ENCODE results near the gene KLHL35.
A peak's percentile ranks its signal among the peaks of the same experiment; 100 is the strongest.

Gene KLHL35

DNA sequence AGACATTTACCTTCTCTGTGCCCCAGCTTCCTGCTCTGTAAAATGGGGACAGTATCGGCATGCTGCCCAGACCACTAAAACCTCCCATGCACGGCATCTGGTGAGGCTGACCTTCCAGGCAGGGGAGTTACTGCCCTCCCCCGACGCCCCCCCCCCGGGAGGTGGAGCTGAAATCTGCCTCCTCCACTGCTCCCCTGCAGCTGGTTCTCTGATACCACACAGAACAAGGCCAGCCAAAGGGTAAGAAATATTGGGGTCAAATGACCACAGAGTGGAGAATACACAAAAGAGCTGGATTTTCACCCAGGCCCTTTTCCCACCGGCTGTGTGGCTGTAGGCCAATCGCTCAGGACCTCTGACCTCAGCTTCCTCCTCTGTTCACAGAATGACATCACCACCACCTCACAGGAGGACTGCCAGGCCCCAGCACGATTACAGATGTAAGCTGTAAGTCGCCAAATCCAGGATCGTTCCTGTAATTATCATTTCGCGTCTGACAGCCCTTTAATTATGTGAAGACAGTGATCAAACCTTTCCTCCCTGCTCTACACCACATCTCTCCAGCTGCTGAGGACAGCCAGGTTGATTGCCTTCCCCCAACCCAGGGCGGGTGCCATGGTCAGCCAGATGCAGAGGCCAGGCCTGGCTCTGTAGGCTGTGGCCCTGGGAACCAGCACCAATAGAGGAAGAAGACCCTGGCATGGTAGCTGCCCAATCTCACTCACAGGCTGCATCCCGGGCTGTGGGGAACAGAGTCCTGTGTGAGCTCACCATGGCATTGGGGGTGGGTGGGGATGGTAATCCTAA is 35.7 kb upstream of the KLHL35 start:
- no peak for DNase-seq

- DNase-seq: no peak
These were observed 34.9 kb upstream of the KLHL35 start for GRCh38 chr11:75467881-75468280.

DNA sequence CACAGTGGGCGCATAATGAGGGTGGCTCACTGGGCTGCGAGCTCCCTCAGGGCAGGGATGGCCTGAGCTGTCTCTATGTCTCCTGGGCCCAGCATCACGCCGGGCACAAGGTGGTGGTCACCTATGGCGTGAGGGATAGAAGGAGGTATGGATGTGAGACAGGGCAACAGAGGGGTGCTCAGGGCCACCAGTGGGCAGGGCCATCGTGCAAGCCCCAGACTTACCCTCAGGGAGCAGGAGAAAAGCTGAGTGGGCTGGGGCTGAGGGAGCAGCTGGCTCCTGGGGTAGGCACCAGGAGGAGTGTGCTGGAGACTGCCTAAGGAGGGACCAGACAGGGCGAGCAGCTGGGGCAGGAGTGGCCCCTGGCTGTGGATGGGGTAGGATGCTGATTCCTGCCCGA is 34.3 kb upstream of the KLHL35 start:
- no peak for DNase-seq

GRCh38 chr11:75465701-75466531 is 32.9 kb upstream of the KLHL35 start:
- DNase-seq: no peak

- DNase-seq: no peak
These were observed 30.2 kb upstream of the KLHL35 start for GRCh38 chr11:75463106-75463774.

- no peak for DNase-seq
These were observed 29.2 kb upstream of the KLHL35 start for GRCh38 chr11:75462117-75462653.

- no peak for DNase-seq
These were observed 28.1 kb upstream of the KLHL35 start for GRCh38 chr11:75461151-75461550.

DNA sequence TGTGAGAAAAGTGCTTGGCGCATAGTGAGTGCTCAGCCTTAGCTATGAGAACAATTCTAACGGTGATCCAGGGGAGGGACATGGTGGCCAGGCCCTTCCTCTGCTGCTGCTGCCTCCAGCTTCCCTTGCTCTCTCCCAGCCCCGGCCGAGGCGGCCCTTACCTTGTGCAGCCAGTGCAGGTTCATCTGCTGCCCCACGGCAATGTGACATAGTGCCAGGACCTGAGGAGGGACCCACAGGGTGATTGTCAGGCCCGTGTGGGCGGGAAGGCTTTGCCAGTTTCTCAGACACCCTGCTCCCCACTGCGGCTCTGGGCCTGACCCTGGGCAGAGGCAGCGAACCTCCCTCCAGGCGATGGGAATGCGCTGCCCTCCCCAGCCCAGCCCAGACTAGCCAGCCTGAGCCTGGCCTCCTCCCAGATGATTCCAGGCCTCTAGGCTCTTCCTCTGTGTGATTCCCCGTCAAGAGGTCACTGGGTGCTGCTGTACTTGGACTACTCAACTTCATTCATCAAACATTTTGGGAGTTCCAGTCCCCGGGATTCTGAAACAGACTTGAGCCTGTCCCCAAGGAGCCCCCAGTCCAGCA is 23.7 kb upstream of the KLHL35 start:
- no peak for DNase-seq

DNA sequence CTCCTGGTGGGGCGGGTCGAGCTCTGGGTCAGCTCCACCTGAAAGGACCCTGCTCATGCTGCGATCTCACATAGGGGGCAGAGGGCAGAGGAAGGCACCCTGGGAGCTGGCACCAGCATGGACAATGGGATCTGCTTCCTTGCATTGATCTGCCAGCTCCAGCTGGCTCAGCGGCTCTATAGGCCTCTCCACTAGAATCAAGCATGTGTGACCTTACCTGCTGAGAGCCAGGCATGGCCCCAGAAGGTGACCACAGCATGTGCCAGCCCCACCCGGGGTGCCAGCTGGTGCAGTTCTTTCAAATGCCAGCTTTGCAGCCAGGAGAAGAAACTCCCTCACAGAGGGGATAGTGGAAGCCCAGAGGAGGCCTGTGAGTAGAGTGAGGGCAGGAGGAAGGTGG is 22.0 kb upstream of the KLHL35 start:
- no peak for DNase-seq

DNA sequence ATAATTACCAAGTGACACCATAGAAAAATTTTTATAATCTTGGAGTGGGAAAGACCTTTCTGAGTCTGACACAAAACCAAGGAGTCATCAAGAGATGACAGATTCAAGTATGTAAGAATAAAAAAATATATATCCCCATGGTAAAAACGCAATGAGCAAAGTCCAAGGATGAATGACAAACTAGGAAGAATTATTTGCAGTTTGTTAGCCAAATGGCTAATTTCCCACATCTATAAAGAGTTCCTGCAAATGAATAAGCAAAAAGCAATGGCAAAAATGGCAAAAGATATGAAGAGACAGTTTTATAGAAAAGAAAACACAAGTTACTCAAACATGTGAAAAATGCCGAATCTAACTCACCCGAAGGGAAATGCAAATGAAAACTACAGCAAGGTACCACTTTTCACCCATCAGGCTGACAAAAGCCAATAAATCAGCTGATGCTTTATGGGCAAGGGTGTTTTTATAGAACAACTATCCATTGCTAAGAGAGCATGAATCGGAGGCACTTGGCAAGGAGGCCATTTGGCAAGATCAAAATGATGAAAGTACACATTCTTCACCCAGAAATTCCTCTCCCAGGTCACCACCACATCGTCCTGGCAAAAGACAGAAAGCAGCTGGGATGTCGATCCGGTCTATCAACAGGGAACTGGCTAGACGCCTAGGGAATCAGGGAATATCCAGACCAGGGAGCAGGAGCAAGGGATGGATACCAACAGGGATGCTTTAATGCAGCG is 21.1 kb upstream of the KLHL35 start:
- DNase-seq: no peak

DNA sequence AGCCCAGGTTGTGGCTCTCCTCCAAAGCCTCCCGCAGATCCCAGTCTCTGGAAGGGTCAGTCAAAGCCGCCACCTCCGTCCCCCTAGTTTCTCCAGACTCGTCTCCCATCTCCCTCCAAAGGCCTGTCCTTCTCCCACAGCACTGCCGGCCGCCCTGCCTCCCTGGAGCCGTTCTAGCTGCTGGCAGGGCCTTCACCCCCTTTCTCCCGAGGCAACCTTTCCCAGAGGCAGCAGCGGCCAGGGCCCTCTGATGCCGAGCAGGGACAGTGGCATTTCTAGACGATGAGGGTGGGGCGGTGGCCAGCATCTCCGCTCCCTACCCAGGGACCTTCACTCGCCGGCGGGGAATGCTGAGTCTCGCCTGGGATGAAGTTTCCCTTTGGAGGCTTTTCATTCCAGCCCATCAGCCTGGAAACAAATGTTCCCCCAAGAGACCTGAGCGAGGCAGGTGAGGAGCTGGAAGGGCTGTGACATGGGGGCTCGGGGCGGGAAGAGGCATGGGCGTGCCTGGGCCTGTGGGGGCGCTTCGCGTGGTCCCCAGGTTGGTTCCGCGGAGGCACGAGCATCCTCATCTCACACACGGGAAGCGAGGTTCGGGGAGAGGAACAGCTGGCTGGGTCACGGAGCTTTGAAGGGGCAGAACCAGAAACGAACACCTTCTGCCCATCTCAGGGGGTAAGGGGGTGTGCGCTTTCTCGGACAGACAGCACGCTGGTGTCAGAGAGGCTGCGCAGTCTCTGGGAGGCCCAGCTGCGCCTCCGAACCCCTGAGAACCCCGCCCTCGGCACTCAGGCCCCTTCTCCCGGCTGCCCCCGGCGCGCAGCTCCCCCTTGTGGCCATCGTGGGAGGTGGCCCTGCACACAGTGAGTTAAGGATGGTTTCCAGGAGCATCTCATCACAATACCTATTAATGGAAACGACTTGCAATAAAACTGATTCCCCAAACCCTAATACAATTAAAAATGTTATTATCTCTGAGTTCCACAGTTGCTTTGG is 18.1 kb upstream of the KLHL35 start:
- DNase-seq: peak; percentile 56

DNA sequence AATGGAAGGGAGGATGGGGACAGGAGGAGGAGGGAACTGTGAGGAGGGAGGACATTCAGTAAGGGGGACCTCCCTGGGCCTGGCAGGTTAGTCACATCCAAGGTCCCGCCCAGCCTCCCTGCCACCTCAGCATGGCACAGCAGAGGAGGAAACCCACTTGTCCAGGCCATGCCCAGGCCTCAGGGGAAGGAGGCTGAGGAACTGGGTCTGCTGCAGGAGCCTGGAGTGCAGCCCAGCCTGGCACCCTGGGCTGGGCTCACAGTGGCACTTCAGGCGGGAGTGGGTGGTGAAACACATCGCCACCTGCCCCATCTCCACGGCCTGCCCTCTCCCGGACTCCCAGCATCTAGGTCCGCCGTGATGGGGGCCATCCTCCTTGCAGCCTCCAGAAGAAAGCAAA is 17.2 kb upstream of the KLHL35 start:
- DNase-seq: no peak

GRCh38 chr11:75449776-75450175 is 16.8 kb upstream of the KLHL35 start:
- no peak for DNase-seq

- DNase-seq: no peak
These were observed 16.3 kb upstream of the KLHL35 start for GRCh38 chr11:75449271-75449670.

DNA sequence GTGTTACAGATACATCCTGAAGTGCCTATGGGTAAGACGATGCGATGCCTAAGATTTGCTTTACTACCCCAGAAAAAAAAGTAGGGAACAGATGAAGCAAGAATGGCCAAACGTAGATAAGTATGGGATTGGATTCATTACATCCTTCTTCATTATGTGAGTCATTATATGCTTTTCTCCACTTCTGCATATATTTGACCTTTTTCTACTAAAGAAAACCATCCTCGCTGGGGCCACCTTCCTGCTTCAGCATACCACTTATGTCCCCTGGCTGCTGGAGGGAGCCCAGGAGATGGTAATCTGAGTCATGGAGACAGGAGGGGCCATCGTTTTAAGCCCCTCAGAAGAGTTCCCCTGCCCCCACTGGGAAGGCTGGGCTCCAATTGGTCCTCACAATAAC is 14.4 kb upstream of the KLHL35 start:
- no peak for DNase-seq

DNA sequence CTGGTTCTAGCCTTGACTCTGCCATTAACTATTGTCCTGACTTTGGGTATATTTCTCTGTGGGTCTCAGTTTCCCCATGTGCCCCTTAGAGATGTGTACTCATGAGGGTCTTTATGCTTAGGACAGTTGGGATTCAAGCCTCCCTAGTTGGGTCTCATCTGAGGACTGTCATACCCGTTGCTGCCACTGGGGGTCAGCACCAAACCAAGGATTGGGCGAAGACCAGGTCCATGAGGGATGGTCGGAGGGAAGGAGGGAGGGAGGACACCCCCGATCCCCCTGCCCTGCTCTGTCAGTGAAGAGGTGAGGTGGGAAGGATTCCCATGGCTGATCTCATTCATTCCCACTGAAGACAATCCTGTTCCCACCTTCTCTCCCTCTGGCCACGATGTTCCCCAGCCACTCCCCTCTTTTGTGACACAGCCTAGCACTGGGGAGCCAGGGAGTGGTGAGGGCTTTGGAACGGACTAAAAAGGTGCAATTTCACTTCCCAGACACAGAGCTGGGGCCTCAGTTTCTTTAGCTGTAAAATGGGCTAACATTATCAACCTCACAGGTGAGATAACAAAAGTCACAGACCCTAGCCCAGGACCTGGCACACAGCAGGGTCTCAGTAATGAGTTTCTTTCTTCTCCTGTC is 12.4 kb upstream of the KLHL35 start:
- peak; percentile 79 for DNase-seq

GRCh38 chr11:75443043-75443442 is 10.0 kb upstream of the KLHL35 start:
- no peak for DNase-seq

GRCh38 chr11:75442161-75442885 is 9.3 kb upstream of the KLHL35 start:
- DNase-seq: no peak

GRCh38 chr11:75441804-75442132 is 8.8 kb upstream of the KLHL35 start:
- DNase-seq: no peak
